Osteoblast (primary cell): ENCODE measurements around the gene TRAP1. TPM values are rescaled to one million over a fixed set of nuclear protein-coding genes. Genes with fewer than 3 reads are reported as not detected.

Experiments
- DNase-seq: peaks from one replicate; pipeline ENCODE4 v3.0.0; 2011; ENCODE audit warnings: low spot score, mixed read lengths; ENCODE audit not compliant: insufficient read length; ENCODE audit errors: missing footprints
- H2AFZ ChIP-seq: 2 replicates; pipeline ENCODE4 v1.6.0; 2011; ENCODE audit warnings: mild to moderate bottlenecking, low read length
- H3K27ac ChIP-seq: 2 replicates; pipeline ENCODE4 v1.5.1; 2011; ENCODE audit warnings: mild to moderate bottlenecking, low read depth, low read length, moderate library complexity
- H3K27me3 ChIP-seq: 2 replicates; pipeline ENCODE4 v1.6.0; 2012; ENCODE audit warnings: mild to moderate bottlenecking, control low read depth, inconsistent platforms, low read length, moderate library complexity; ENCODE audit not compliant: insufficient read depth
- H3K36me3 ChIP-seq: 2 replicates; pipeline ENCODE4 v1.5.1; 2011; ENCODE audit warnings: mild to moderate bottlenecking, low read length, control low read depth, moderate library complexity; ENCODE audit not compliant: insufficient read depth
- H3K4me1 ChIP-seq: 2 replicates; pipeline ENCODE4 v1.5.1; 2011; ENCODE audit warnings: mild to moderate bottlenecking, low read length, control low read depth, moderate library complexity; ENCODE audit not compliant: insufficient read depth
- H3K4me2 ChIP-seq: 2 replicates; pipeline ENCODE4 v1.6.0; 2011; ENCODE audit warnings: mild to moderate bottlenecking, low read length; ENCODE audit not compliant: insufficient read depth
- H3K4me3 ChIP-seq: fragments of 200-600 bp; sonication (generic); 3 replicates; pipeline ENCODE4 v1.5.1; 2012; ENCODE audit warnings: mild to moderate bottlenecking, low read length, inconsistent platforms; ENCODE audit not compliant: insufficient read depth
- H3K79me2 ChIP-seq: 2 replicates; pipeline ENCODE4 v1.6.0; 2012; ENCODE audit warnings: mild to moderate bottlenecking, low read length, control low read depth, inconsistent platforms; ENCODE audit not compliant: insufficient read depth
- H3K9me3 ChIP-seq: 2 replicates; pipeline ENCODE4 v1.5.1; 2011; ENCODE audit warnings: low read depth, low read length, control low read depth
- H4K20me1 ChIP-seq: 2 replicates; pipeline ENCODE4 v1.6.0; 2012; ENCODE audit warnings: mild to moderate bottlenecking, low read length, control low read depth; ENCODE audit not compliant: insufficient read depth
- CTCF ChIP-seq: IDR thresholded peaks from 2 replicates; pipeline ENCODE4 v1.5.1; 2011; ENCODE audit warnings: mild to moderate bottlenecking, low read depth, low read length, moderate library complexity; ENCODE audit errors: extremely low read depth
- total RNA-seq: library from RNA; depleted of rRNA; stranded (reverse); fragments of >200 nt; gene quantifications from 2 replicates; pipeline ENCODE4 v1.2.3, GENCODE V29; 2012

The TRAP1 gene
- total RNA-seq, 1 donor = 56.5 TPM

DNA sequence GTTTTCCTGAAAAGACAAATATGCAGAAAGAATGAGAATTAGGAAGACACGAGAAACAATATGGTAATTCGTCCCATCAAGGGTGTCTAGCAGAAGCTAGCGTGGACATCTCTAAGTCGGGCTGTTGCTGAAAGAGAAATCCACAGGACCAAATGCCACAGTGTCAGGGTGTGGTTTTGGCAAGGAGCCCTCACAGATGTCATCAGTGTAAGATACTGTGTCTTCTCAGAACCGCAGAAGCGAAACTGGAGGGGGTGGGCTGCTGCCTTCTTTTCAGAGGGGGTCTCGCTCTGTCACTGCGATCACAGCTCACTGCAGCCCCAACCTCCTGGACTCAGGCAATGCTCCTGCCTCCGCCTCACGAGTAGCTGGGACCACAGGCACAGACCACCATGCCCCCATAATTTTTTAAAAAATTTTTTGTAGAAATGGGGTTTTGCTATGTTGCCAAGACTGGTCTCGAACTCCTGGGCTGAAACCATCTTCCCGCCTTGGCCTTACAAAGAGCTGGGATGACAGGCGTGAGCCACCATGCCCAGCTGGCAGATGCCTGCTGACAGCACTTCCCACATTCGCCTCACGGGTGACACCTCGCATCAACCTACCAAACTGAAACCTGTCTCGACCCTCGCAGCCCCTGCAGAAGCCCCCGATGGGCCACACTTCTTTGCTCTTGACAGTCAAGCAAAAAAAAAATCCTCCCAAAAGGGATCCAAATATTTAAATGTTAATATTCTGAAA is 26.2 kb downstream of the TRAP1 start:
- Histone ChIP-seq H2AFZ (peak overlapping the region; percentile 95), H3K27ac (peak overlapping the region; percentile 40), H3K4me3 (peak overlapping the region; percentile 67), H3K79me2 (peaks cover 19% of the 10 kb centered on the region), H4K20me1 (no peaks in the 10 kb centered on the region), H3K4me1 (peaks cover 11% of the 10 kb centered on the region), H3K9me3 (no peaks in the 10 kb centered on the region), H3K4me2 (peak overlapping the region; percentile 89), H3K36me3 (peaks cover 26% of the 10 kb centered on the region), H3K27me3 (no peaks in the 10 kb centered on the region)
- TF ChIP-seq CTCF = no peak
- DNase-seq = peak; percentile 22

DNA sequence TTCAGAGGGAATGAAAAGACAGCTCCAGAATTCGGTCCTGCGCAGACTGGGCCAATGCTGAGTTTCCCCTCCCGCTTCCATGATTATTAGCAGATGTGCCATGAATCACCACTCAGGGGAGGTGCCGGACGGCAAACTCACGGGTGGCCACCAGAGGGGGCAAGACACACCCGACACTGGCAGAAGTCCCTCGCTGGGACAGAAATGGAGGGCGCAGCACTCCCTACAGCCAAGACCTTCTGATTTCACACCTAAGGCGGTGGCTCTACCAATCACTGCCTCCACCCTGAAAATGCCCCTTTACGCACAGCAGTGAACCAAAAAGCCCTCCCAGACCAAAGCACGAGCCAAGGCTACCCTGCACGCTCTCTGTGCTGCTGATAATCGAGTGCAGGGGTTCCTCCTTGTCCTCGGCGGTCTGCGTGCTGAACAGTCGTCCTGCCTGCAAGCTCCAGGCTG is 26.8 kb downstream of the TRAP1 start:
- Histone ChIP-seq H3K79me2 (peaks cover 13% of the 10 kb centered on the region), H3K27me3 (no peaks in the 10 kb centered on the region), H3K36me3 (peaks cover 31% of the 10 kb centered on the region), H3K4me3 (peak overlapping the region; percentile 67), H2AFZ (peak overlapping the region; percentile 95), H3K4me1 (peaks cover 11% of the 10 kb centered on the region), H4K20me1 (no peaks in the 10 kb centered on the region), H3K27ac (peak overlapping the region; percentile 40), H3K9me3 (no peaks in the 10 kb centered on the region), H3K4me2 (peak overlapping the region; percentile 89)
- TF ChIP-seq CTCF = peak; percentile 100
- peak; percentile 96 for DNase-seq

DNA sequence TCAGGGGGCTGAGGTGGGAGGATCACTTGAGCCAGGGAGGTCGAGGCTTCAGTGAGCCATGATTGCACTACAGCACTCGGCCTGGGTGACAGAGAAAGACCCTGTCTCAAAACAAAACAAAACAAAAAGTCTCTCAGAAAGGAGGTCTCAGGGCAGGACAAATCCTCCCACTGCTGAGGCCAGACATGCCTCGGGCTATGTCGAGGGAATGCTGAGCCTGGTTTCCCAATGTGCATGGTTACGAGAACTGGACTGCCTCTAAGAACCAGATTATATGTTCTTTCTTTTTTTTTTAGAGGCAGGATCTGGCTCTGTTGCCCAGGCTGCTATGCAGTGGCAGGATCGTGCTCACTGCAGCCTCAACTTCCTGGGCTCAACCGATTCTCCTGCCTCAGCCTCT is 27.6 kb downstream of the TRAP1 start:
- no peak for DNase-seq
- Histone ChIP-seq H3K27ac (peak overlapping the region; percentile 7), H2AFZ (no peak overlapping the region), H3K27me3 (no peaks in the 10 kb centered on the region), H3K4me1 (peaks cover 11% of the 10 kb centered on the region), H3K4me3 (no peak overlapping the region), H3K36me3 (peaks cover 38% of the 10 kb centered on the region), H3K9me3 (no peaks in the 10 kb centered on the region), H4K20me1 (no peaks in the 10 kb centered on the region), H3K79me2 (peaks cover 6% of the 10 kb centered on the region), H3K4me2 (no peak overlapping the region)
- TF ChIP-seq CTCF = no peak

DNA sequence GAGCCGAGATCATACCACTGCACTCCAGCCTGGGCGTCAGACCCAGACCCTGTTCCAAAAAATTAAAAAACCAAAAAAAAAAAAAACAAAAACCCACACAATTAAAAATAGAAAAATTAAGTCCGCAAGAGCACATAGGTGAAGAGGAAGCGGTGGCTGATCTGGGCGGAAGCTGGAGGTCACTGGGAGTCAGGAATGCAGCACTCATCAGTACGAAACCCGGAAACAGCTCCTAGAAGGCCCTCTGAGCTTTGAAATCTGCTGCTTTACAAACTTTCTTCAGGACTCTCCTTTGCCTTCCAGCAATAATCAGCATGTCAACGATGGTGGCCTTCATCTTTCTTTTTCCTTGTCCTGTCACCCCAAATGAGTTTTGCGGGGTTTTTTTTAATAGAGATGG is 29.5 kb downstream of the TRAP1 start:
- no peaks in the 10 kb centered on the region for H3K27me3 ChIP-seq
- no peak overlapping the region for H3K4me2 ChIP-seq
- no peak overlapping the region for H3K4me3 ChIP-seq
- H3K36me3 ChIP-seq = peaks cover 42% of the 10 kb centered on the region
- H4K20me1 ChIP-seq = no peaks in the 10 kb centered on the region
- peaks cover 5% of the 10 kb centered on the region for H3K79me2 ChIP-seq
- H3K4me1 ChIP-seq = peaks cover 11% of the 10 kb centered on the region
- no peak for TF ChIP-seq CTCF
- H3K9me3 ChIP-seq = no peaks in the 10 kb centered on the region
- H3K27ac ChIP-seq = no peak overlapping the region
- H2AFZ ChIP-seq = no peak overlapping the region
- no peak for DNase-seq
